Measurements from ENCODE around the gene MTIF2.
"Not testable (repeated sequence)": the region's sequence is repeated elsewhere in the genome, so short reads cannot be mapped to it uniquely, and the experiment has no call there.

Gene MTIF2

GRCh38 chr2:55186837-55187236 is 82.2 kb downstream of the MTIF2 start:
- not testable (repeated sequence) for DNase-seq

Measured in inflammatory macrophage (primary cell).